DMS114 treated with DMSO at 0.1 percent for 48 hours (cell line): ENCODE results near the gene ETS1.

ENCODE experiments used
- DNase-seq: peaks from one replicate; lab custom pipeline; 2025; ENCODE audit not compliant: unreplicated experiment; lab: John Stamatoyannopoulos, UW

ETS1 gene

GRCh38 chr11:128503245-128503991, 83.9 kb downstream of the ETS1 start:
- DNase-seq: no peak

GRCh38 chr11:128502726-128503125, 84.6 kb downstream of the ETS1 start:
- DNase-seq: no peak

GRCh38 chr11:128501632-128502549, 85.5 kb downstream of the ETS1 start:
- no peak for DNase-seq

GRCh38 chr11:128501008-128501407, 86.3 kb downstream of the ETS1 start:
- DNase-seq: no peak

GRCh38 chr11:128500493-128500892, 86.9 kb downstream of the ETS1 start:
- no peak for DNase-seq

- DNase-seq: no peak
Observed at GRCh38 chr11:128499613-128500253, 87.6 kb downstream of the ETS1 start.

- no peak for DNase-seq
Observed at GRCh38 chr11:128498721-128499245, 88.6 kb downstream of the ETS1 start.

GRCh38 chr11:128497776-128498095, 89.6 kb downstream of the ETS1 start:
- DNase-seq: no peak

GRCh38 chr11:128497061-128497775, 90.1 kb downstream of the ETS1 start:
- no peak for DNase-seq

- DNase-seq: no peak
Observed at GRCh38 chr11:128496692-128497060, 90.7 kb downstream of the ETS1 start.

GRCh38 chr11:128496249-128496648, 91.1 kb downstream of the ETS1 start:
- DNase-seq: no peak

- no peak for DNase-seq
Observed at GRCh38 chr11:128494418-128495332, 92.7 kb downstream of the ETS1 start.

GRCh38 chr11:128493570-128493965, 93.8 kb downstream of the ETS1 start:
- no peak for DNase-seq

- DNase-seq: no peak
Observed at GRCh38 chr11:128492903-128493569, 94.3 kb downstream of the ETS1 start.

GRCh38 chr11:128492461-128492860, 94.9 kb downstream of the ETS1 start:
- no peak for DNase-seq

GRCh38 chr11:128491195-128491936, 96.0 kb downstream of the ETS1 start:
- no peak for DNase-seq

- no peak for DNase-seq
Observed at GRCh38 chr11:128490092-128490491, 97.3 kb downstream of the ETS1 start.

- DNase-seq: no peak
Observed at GRCh38 chr11:128488471-128488870, 98.9 kb downstream of the ETS1 start.

GRCh38 chr11:128487978-128488377, 99.4 kb downstream of the ETS1 start:
- DNase-seq: no peak
